ENCODE data around the gene PKD1. TPM values are rescaled to one million over a fixed set of nuclear protein-coding genes. Genes with fewer than 3 reads are reported as not detected.

The PKD1 gene
- total RNA-seq, 2 donors from 2014 or later = 78.9 to 237 TPM

DNA sequence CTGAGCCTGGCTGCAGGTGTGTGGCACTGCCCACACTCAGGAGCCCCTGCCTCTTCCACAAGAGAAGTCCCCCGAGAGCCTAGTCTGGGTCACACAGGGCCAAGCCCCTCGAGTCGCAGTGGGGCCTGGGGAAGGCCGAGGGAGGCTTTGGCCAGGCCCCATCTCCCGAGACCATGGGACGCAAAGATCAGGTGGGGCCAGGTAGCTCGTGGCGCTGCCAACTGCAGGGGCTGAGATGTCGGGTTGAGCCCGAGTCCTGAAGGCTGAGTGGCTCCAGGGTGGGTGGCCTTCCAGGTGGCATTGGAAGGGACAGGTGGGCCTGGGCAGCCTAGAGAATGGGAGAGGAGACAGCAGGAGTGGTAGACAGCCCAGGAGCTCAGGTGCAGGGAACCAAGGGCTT, 26.2 kb upstream of the PKD1 start:
- no peak for DNase-seq
- Histone ChIP-seq H3K4me3 (no peak overlapping the region), H3K36me3 (replicated peaks in 1 of 2; ENCODE audit: insufficient read depth in 1 of 2, low read depth in 2 of 2) (no peaks in the 10 kb centered on the region), H3K4me1 (peaks cover 28% of the 10 kb centered on the region), H3K27ac (peak overlapping the region in 1 of 4 donors; percentile 44), H3K9me3 (no peaks in the 10 kb centered on the region), H3K27me3 (no peaks in the 10 kb centered on the region)
- no peak for ATAC-seq
- no peak for TF ChIP-seq POLR2A (IDR thresholded peaks at IDR 0.05)
- TF ChIP-seq, protein P1, sequence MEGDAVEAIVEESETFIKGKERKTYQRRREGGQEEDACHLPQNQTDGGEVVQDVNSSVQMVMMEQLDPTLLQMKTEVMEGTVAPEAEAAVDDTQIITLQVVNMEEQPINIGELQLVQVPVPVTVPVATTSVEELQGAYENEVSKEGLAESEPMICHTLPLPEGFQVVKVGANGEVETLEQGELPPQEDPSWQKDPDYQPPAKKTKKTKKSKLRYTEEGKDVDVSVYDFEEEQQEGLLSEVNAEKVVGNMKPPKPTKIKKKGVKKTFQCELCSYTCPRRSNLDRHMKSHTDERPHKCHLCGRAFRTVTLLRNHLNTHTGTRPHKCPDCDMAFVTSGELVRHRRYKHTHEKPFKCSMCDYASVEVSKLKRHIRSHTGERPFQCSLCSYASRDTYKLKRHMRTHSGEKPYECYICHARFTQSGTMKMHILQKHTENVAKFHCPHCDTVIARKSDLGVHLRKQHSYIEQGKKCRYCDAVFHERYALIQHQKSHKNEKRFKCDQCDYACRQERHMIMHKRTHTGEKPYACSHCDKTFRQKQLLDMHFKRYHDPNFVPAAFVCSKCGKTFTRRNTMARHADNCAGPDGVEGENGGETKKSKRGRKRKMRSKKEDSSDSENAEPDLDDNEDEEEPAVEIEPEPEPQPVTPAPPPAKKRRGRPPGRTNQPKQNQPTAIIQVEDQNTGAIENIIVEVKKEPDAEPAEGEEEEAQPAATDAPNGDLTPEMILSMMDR (IDR thresholded peaks at IDR 0.05) = no peak
- WGBS, 2 donors = 87% methylated on average over 10 of the region's 10 CpGs; no CpG with 5 or more reads in 1 of the 2 donors
- intact Hi-C loops (cut with DNase I) = no loop called here

DNA sequence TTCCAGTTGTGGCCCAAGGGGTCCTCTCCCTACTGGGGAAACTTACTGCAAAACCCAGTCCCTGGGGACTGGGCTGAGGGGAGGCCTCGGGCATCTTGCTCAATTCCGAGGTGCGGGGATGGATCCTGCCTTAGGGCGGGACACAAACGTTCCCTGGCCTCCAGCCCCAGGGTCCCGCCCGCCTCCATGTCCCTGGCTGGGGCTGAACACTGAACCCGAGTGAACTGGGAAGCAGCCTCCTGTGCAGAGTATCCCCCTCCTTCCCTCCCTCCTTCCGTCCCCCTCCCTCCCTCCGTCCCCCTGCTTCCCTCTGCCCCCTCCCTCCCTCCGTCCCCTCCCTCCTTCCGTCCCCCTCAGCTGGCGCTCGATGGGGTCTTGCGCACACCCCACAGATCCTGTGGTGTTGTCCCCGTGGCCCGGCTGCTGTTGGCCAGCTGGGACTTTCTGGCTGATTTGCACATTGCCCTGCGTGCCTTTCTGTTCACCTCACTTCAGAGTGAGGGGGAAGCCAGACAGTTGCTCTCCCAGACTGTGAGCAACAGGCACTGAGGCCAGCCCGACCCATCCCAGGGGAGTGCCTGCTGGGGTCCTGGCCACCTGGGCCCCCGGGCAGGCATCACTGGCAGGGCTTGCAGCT, 25.3 kb upstream of the PKD1 start:
- Histone ChIP-seq H3K4me3 (no peak overlapping the region), H3K27me3 (no peaks in the 10 kb centered on the region), H3K4me1 (peaks cover 36% of the 10 kb centered on the region), H3K36me3 (replicated peaks in 1 of 2; ENCODE audit: insufficient read depth in 1 of 2, low read depth in 2 of 2) (no peaks in the 10 kb centered on the region), H3K9me3 (no peaks in the 10 kb centered on the region), H3K27ac (peak overlapping the region in 1 of 4 donors; percentile 46)
- ATAC-seq = no peak
- no peak for TF ChIP-seq POLR2A (IDR thresholded peaks at IDR 0.05)
- TF ChIP-seq, protein P1 (IDR thresholded peaks at IDR 0.05) = no peak
- DNase-seq = peak in 2 of 4 donors; percentile 26 to 40
- intact Hi-C loops (cut with DNase I) = no loop called here
- 79 to 84% methylated on average over 13 to 17 of the region's 20 CpGs for WGBS, 2 donors

DNA sequence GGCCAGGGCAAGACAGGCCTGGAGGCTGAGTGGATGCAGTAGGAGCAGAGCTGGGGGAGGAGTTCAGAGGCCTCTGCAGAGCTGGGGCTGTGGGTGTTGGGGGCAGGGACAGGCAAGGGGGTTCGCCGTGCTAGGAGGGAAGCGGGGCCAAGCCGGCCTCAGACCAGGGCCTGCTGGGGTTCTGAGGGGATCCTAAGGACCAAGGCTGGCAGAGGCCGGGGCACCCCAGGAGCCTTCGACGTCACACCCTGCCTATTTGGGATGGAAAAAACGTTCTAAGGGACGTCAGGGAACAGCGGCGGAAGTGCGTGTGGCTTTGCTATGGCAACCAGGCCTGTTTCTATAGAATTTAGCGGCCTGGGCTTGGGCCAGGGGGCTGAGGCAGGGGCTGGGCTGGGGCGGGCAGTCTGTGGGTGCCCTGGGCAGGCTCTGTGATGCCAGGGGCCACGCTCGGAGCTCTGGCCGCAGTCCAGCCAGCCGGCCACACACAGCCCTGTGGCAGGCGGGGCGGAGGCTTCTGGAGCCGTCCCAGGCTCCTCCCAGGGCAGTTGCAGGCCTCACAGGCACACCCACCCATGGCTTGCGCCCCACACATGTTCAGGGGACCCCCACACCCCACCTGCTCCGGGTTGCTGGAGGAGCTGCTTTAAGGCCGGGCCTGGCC, 23.6 kb upstream of the PKD1 start:
- no peak overlapping the region for H3K4me3 ChIP-seq
- H3K36me3 ChIP-seq (replicated peaks in 1 of 2; ENCODE audit: insufficient read depth in 1 of 2, low read depth in 2 of 2) = no peaks in the 10 kb centered on the region
- DNase-seq = no peak
- no peak for ATAC-seq
- H3K27ac ChIP-seq = peak overlapping the region in 2 of 4 donors; percentile 0 to 38
- intact Hi-C loops (cut with DNase I) = no loop called here
- no peak for TF ChIP-seq POLR2A (IDR thresholded peaks at IDR 0.05)
- TF ChIP-seq, protein P1 (IDR thresholded peaks at IDR 0.05) = no peak
- H3K4me1 ChIP-seq = peaks cover 36% of the 10 kb centered on the region
- no peaks in the 10 kb centered on the region for H3K9me3 ChIP-seq
- 74 to 91% methylated on average over 13 to 22 of the region's 24 CpGs for WGBS, 2 donors
- no peaks in the 10 kb centered on the region for H3K27me3 ChIP-seq

DNA sequence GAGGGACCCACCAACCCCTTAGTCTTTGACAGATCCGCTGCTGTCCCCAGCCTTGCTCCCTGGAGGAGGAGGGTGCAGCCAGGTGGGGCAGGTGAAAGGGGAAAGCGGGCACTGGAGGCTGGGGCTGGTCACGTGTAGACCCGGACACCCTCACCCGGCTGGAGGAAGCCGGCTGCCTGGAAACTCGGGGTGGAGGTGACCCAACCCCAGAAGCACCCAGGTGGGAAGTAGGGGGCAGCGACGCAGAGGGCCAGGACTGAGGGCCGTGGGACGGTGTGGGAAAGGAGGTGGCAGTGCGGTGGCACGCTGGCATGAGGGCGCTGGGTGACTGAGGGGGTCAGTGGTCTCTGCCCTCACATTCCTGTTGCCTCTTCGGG, 22.6 kb upstream of the PKD1 start:
- no peak overlapping the region for H3K4me3 ChIP-seq
- no peaks in the 10 kb centered on the region for H3K9me3 ChIP-seq
- H3K27me3 ChIP-seq = no peaks in the 10 kb centered on the region
- no peak for ATAC-seq
- no peak for DNase-seq
- intact Hi-C loops (cut with DNase I) = no loop called here
- TF ChIP-seq, protein P1 (IDR thresholded peaks at IDR 0.05) = no peak
- TF ChIP-seq POLR2A (IDR thresholded peaks at IDR 0.05) = no peak
- H3K27ac ChIP-seq = peak overlapping the region in 2 of 4 donors; percentile 72 to 76
- H3K36me3 ChIP-seq (replicated peaks in 1 of 2; ENCODE audit: insufficient read depth in 1 of 2, low read depth in 2 of 2) = no peaks in the 10 kb centered on the region
- 86 to 87% methylated on average over 14 to 15 of the region's 15 CpGs for WGBS, 2 donors
- peaks cover 46% of the 10 kb centered on the region for H3K4me1 ChIP-seq

All from body of pancreas (tissue), 4 donors.